ENCODE measurements around the gene PPP6R1.
"Not testable (repeated sequence)": the region's sequence is repeated elsewhere in the genome, so short reads cannot be mapped to it uniquely, and the experiment has no call there.

The PPP6R1 gene

GRCh38 chr19:55223291-55224037 lies 35.4 kb downstream of the PPP6R1 start:
- H3K4me3 ChIP-seq (ENCODE audit: low read length): no peak overlapping the region
- TF ChIP-seq ZNF274 (IDR thresholded peaks at IDR 0.05; ENCODE audit: low read depth, low read length): no peak

- no peak for TF ChIP-seq ZNF274 (IDR thresholded peaks at IDR 0.05; ENCODE audit: low read depth, low read length)
- no peak overlapping the region for H3K4me3 ChIP-seq (ENCODE audit: low read length)
Observed at GRCh38 chr19:55220525-55220924, 38.3 kb downstream of the PPP6R1 start.

- TF ChIP-seq ZNF274 (IDR thresholded peaks at IDR 0.05; ENCODE audit: low read depth, low read length): no peak
- H3K4me3 ChIP-seq (ENCODE audit: low read length): peak overlapping the region; percentile 27; the same call in 1 of the 2 replicates
Observed at GRCh38 chr19:55216461-55217198, 42.2 kb downstream of the PPP6R1 start.

DNA sequence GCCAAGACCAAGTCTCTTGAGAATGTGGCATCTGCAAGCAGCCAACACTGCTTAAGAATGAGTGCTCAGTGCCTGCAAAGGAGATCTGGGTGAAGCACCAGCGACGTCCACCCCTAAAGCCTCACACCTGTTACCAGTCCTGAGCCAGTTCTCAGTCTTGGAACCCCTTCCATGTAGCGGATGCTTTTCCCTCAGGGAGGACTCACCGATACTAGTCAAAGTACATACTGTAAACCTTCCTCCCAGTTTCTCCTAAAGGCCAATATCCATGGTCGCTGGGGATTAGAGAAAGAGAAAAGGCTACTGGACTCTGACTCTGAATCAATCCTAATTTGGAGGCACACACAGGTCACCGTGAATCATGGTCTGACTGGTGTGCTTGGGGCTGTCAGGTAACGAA lies 45.3 kb downstream of the PPP6R1 start:
- no peak for TF ChIP-seq ZNF274 (IDR thresholded peaks at IDR 0.05; ENCODE audit: low read depth, low read length)
- no peak overlapping the region for H3K4me3 ChIP-seq (ENCODE audit: low read length)

DNA sequence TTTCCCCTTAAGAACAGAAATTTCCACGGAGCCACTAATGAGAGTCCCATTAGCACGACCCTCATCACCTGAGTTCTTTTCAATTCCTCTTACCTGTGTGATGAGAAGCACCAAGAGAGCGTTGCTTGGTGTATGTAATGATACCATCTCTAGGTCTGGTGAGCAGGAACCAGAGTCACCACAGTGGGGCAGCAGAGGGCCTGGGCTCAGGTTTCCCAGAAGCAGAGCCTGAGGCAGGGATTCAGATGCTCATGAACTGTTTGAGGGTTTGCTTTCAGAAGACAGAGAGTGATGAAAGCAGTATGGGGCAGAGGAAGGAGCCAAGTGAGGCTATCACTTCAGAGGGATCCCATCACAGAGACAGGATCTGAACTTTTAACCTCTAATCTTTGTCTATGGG lies 46.4 kb downstream of the PPP6R1 start:
- no peak overlapping the region for H3K4me3 ChIP-seq (ENCODE audit: low read length)
- TF ChIP-seq ZNF274 (IDR thresholded peaks at IDR 0.05; ENCODE audit: low read depth, low read length): no peak

- no peak for TF ChIP-seq ZNF274 (IDR thresholded peaks at IDR 0.05; ENCODE audit: low read depth, low read length)
- H3K4me3 ChIP-seq (ENCODE audit: low read length): no peak overlapping the region
Observed at GRCh38 chr19:55209693-55210472, 48.9 kb downstream of the PPP6R1 start.

DNA sequence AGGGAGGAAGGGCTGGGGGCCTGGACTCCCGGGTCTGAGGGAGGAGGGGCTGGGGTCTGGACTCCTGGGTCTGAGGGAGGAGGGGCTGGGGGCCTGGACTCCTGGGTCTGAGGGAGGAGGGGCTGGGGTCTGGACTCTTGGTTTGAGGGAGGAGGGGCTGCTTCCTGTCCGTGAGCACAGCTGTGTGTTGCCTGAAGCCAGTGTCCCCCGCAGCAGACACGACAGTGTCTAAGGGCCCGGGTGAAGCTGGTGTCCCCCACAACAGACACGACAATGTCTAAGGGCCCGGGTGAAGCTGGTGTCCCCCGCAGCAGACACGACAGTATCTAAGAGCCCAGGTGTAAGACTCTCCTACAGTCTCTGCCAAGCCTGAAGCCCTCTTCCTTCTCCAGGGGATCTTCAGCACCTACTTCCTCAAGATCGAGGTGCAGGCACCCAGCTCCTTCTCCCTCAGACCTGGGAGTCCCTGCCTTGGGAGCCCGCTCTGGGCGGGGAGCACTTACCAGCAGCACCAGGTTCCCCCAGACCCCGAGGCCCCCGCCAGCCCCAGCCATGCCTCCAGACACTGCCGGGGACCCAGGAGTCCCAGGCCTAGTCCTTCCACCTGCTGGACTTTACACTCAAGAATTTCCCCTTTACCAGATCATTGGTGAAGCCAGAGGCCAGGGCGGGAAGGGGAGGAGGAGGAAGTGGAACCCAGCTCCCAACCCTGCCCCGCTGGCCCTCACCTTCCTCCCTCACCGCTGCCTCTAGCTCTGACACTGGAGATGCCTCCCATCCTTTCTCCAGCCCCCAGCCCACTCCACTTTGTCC lies 49.7 kb downstream of the PPP6R1 start, which contains the start of gene PTPRH:
TSS of gene PTPRH (minus strand) at position 622 of the 813 bp plus-strand sequence. CDS start at position 554, 68 bp downstream.
- TF ChIP-seq ZNF274 (IDR thresholded peaks at IDR 0.05; ENCODE audit: low read depth, low read length): no peak
- no peak within 1 kb of the TSS for H3K4me3 ChIP-seq (ENCODE audit: low read length)

DNA sequence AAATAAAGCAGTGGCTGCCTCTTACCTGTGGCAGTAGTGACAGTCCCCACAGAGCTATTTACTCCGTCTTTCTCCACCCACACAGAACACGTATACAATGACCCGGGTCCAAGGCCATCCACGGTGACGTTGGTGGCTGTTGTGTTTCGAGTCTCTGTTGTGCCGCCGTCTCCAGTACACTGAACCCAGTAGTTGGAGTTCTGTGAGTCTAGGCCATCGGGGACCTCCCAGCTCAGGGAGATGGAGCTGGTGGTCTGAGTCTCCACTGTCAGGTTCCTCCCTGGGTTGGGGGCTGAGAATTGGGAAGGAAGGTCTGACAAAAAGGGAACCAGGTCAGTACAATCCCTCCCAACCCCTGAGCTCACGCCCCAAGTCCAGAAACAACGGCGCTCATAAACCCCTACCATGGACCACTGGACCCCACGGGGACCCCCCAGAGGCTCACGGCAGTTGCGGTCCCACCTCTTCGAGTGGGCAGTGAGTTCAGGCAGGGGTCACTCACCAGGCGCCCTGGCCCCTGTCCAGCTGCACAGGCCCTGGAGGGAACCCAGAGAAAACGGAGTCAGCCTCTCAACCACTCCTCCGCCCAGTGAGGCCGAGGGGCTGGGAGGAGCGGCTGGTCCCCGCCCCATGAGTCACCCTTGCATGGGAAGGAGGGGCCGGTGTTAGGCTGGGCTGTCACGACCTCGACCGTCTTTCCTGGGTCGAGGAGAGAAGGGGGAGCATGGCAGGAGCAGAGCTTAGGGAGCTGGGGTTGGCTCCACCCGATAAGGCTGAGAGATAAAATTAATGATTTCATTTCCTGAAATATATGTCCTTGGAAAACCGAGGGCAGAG lies 51.9 kb downstream of the PPP6R1 start:
- TF ChIP-seq ZNF274 (IDR thresholded peaks at IDR 0.05; ENCODE audit: low read depth, low read length): no peak
- H3K4me3 ChIP-seq (ENCODE audit: low read length): no peak overlapping the region

GRCh38 chr19:55202199-55202598 lies 56.6 kb downstream of the PPP6R1 start:
- not testable (repeated sequence) for H3K4me3 ChIP-seq (ENCODE audit: low read length)

GRCh38 chr19:55199620-55200204 lies 59.1 kb downstream of the PPP6R1 start:
- no peak for TF ChIP-seq ZNF274 (IDR thresholded peaks at IDR 0.05; ENCODE audit: low read depth, low read length)
- H3K4me3 ChIP-seq (ENCODE audit: low read length): no peak overlapping the region

- no peak overlapping the region for H3K4me3 ChIP-seq (ENCODE audit: low read length)
- no peak for TF ChIP-seq ZNF274 (IDR thresholded peaks at IDR 0.05; ENCODE audit: low read depth, low read length)
Observed at GRCh38 chr19:55198651-55199050, 60.2 kb downstream of the PPP6R1 start.

DNA sequence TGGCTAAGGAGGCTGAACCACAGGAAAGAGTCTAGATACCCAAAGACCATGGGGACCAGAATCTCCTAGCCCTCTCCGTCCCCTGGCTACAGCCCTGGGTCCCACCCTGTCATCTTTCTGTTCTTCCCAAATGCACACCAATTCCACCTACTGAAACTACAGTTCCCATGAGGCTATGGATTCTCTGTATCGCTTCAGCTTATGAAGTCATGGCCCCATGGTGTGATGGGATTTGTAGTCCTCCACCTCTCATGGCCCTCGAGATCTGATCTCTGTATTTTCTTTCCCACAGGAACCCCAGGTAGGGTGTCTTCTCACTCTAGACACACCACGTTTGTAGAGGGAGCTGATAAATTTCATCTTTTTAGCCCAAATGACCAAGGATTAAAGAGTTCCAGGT lies 61.3 kb downstream of the PPP6R1 start:
- no peak overlapping the region for H3K4me3 ChIP-seq (ENCODE audit: low read length)
- TF ChIP-seq ZNF274 (IDR thresholded peaks at IDR 0.05; ENCODE audit: low read depth, low read length): no peak

- no peak overlapping the region for H3K4me3 ChIP-seq (ENCODE audit: low read length)
- TF ChIP-seq ZNF274 (IDR thresholded peaks at IDR 0.05; ENCODE audit: low read depth, low read length): no peak
Observed at GRCh38 chr19:55196803-55197202, 62.0 kb downstream of the PPP6R1 start.

Measured in GM08714 (cell line).